ENCODE measurements around the gene POLR3GL. TPM values are rescaled to one million over a fixed set of nuclear protein-coding genes. Genes with fewer than 3 reads are reported as not detected.

POLR3GL gene
- total and polyA plus RNA-seq, 2 donors (not counting 1 experiment from before 2014, with no cell fraction given), result 23.3 to 23.8 TPM

GRCh38 chr1:145985129-145985501 is 20.6 kb downstream of the POLR3GL start:
- peak overlapping the region; percentile 66 for H2AFZ ChIP-seq (ENCODE audit: low read length)
- H3K4me2 ChIP-seq (ENCODE audit: extremely low read depth, insufficient read depth, low read length), result peak overlapping the region; percentile 66
- H3K79me2 ChIP-seq (ENCODE audit: control insufficient read depth, insufficient read depth, low read length), result no peaks in the 10 kb centered on the region
- H3K9me3 ChIP-seq (ENCODE audit: control insufficient read depth, insufficient read depth, low read depth, low read length), result no peaks in the 10 kb centered on the region
- H3K27me3 ChIP-seq (ENCODE audit: control insufficient read depth, insufficient read depth, low read length), result no peaks in the 10 kb centered on the region
- H3K9ac ChIP-seq (ENCODE audit: insufficient read depth, low read length), result no peak overlapping the region
- H3K4me1 ChIP-seq (ENCODE audit: control insufficient read depth, extremely low read depth, insufficient read depth, low read length), result peaks cover 12% of the 10 kb centered on the region
- no peak overlapping the region for H3K27ac ChIP-seq (ENCODE audit: insufficient read depth, low read length)
- TF ChIP-seq CTCF (conservative IDR thresholded peaks at IDR 0.05 in 1 of 2, IDR thresholded peaks at IDR 0.05 in 1 of 2; ENCODE audit: low read depth in 1 of 2, low read length in 2 of 2) (no peak), EZH2 (IDR thresholded peaks at IDR 0.05; ENCODE audit: low read length, missing control alignments) (no peak)
- H4K20me1 ChIP-seq (ENCODE audit: control insufficient read depth, extremely low read depth, insufficient read depth, low read length), result no peaks in the 10 kb centered on the region
- no peaks in the 10 kb centered on the region for H3K36me3 ChIP-seq (ENCODE audit: control insufficient read depth, insufficient read depth, low read length)
- no peak for DNase-seq (ENCODE audit: low read depth in 2 of 2)
- no peak overlapping the region for H3K4me3 ChIP-seq (replicated peaks in 1 of 4; ENCODE audit: control extremely low read depth in 1 of 4, insufficient read depth in 1 of 4, low read depth in 3 of 4, low read length in 4 of 4)

GRCh38 chr1:145985502-145986439 is 21.3 kb downstream of the POLR3GL start:
- peak; percentile 61 to 83 for DNase-seq (ENCODE audit: low read depth in 2 of 2)
- H3K9ac ChIP-seq (ENCODE audit: insufficient read depth, low read length), result no peak overlapping the region

DNA sequence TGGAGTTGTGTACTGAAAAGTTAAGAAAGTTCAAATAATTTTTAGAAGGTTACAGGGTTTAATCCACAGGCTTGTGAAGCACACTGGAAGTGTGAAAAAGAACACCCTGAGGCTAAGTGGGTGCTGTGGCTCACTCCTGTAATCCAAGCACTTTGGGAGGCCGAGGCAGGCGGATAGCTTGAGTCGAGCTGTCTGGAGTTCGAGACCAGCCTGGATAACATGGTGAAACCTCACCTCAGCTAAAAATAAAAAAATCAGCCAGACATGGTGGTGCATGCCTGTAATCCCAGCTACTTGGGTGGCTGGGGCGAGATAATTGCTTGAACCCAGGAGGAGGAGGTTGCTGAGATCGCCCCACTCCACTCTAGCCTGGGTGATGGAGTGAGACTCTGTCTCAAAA is 22.1 kb downstream of the POLR3GL start:
- H3K27ac ChIP-seq (ENCODE audit: insufficient read depth, low read length), result no peak overlapping the region
- no peaks in the 10 kb centered on the region for H3K79me2 ChIP-seq (ENCODE audit: control insufficient read depth, insufficient read depth, low read length)
- no peak overlapping the region for H2AFZ ChIP-seq (ENCODE audit: low read length)
- TF ChIP-seq CTCF (conservative IDR thresholded peaks at IDR 0.05 in 1 of 2, IDR thresholded peaks at IDR 0.05 in 1 of 2; ENCODE audit: low read depth in 1 of 2, low read length in 2 of 2), result no peak
- TF ChIP-seq EZH2 (IDR thresholded peaks at IDR 0.05; ENCODE audit: low read length, missing control alignments), result no peak
- no peak overlapping the region for H3K4me2 ChIP-seq (ENCODE audit: extremely low read depth, insufficient read depth, low read length)
- H4K20me1 ChIP-seq (ENCODE audit: control insufficient read depth, extremely low read depth, insufficient read depth, low read length), result no peaks in the 10 kb centered on the region
- no peaks in the 10 kb centered on the region for H3K9me3 ChIP-seq (ENCODE audit: control insufficient read depth, insufficient read depth, low read depth, low read length)
- H3K4me1 ChIP-seq (ENCODE audit: control insufficient read depth, extremely low read depth, insufficient read depth, low read length), result peaks cover 8% of the 10 kb centered on the region
- DNase-seq (ENCODE audit: low read depth in 2 of 2), result no peak
- no peaks in the 10 kb centered on the region for H3K36me3 ChIP-seq (ENCODE audit: control insufficient read depth, insufficient read depth, low read length)
- no peak overlapping the region for H3K9ac ChIP-seq (ENCODE audit: insufficient read depth, low read length)
- H3K27me3 ChIP-seq (ENCODE audit: control insufficient read depth, insufficient read depth, low read length), result no peaks in the 10 kb centered on the region
- no peak overlapping the region for H3K4me3 ChIP-seq (replicated peaks in 1 of 4; ENCODE audit: control extremely low read depth in 1 of 4, insufficient read depth in 1 of 4, low read depth in 3 of 4, low read length in 4 of 4)

More at GRCh38 chr1:145985502-145986439, 21.3 kb downstream of the POLR3GL start:
- no peak for TF ChIP-seq EZH2 (IDR thresholded peaks at IDR 0.05; ENCODE audit: low read length, missing control alignments)
- Histone ChIP-seq H3K36me3 (ENCODE audit: control insufficient read depth, insufficient read depth, low read length) (no peaks in the 10 kb centered on the region), H3K79me2 (ENCODE audit: control insufficient read depth, insufficient read depth, low read length) (no peaks in the 10 kb centered on the region), H3K4me1 (ENCODE audit: control insufficient read depth, extremely low read depth, insufficient read depth, low read length) (peaks cover 8% of the 10 kb centered on the region), H4K20me1 (ENCODE audit: control insufficient read depth, extremely low read depth, insufficient read depth, low read length) (no peaks in the 10 kb centered on the region), H3K4me2 (ENCODE audit: extremely low read depth, insufficient read depth, low read length) (peak overlapping the region; percentile 66), H2AFZ (ENCODE audit: low read length) (peak overlapping the region; percentile 66), H3K27me3 (ENCODE audit: control insufficient read depth, insufficient read depth, low read length) (no peaks in the 10 kb centered on the region), H3K27ac (ENCODE audit: insufficient read depth, low read length) (no peak overlapping the region), H3K9me3 (ENCODE audit: control insufficient read depth, insufficient read depth, low read depth, low read length) (no peaks in the 10 kb centered on the region), H3K4me3 (replicated peaks in 1 of 4; ENCODE audit: control extremely low read depth in 1 of 4, insufficient read depth in 1 of 4, low read depth in 3 of 4, low read length in 4 of 4) (no peak overlapping the region)
